Stimulated activated CD4-positive, alpha-beta T cell treated with anti-CD3 and anti-CD28 coated beads, TNF-alpha, amount 100 ng/mL, for 4 hours (primary cell): ENCODE measurements around the gene DRC7.
"Not testable (repeated sequence)": the region's sequence is repeated elsewhere in the genome, so short reads cannot be mapped to it uniquely, and the experiment has no call there.

Experiments used
- DNase-seq, 3 experiments: peaks; one replicate each; pipeline ENCODE4 v3.0.0-alpha.2; 2020; ENCODE audit warnings: low read depth in 3 of 3

DRC7 gene

GRCh38 chr16:57660715-57661463 lies 33.7 kb upstream of the DRC7 start:
- DNase-seq: no peak

GRCh38 chr16:57661510-57661909 lies 33.1 kb upstream of the DRC7 start:
- DNase-seq: no peak

- no peak for DNase-seq
These were observed 32.4 kb upstream of the DRC7 start for GRCh38 chr16:57661936-57662906.

- DNase-seq: no peak
These were observed 31.2 kb upstream of the DRC7 start for GRCh38 chr16:57663436-57663835.

DNA sequence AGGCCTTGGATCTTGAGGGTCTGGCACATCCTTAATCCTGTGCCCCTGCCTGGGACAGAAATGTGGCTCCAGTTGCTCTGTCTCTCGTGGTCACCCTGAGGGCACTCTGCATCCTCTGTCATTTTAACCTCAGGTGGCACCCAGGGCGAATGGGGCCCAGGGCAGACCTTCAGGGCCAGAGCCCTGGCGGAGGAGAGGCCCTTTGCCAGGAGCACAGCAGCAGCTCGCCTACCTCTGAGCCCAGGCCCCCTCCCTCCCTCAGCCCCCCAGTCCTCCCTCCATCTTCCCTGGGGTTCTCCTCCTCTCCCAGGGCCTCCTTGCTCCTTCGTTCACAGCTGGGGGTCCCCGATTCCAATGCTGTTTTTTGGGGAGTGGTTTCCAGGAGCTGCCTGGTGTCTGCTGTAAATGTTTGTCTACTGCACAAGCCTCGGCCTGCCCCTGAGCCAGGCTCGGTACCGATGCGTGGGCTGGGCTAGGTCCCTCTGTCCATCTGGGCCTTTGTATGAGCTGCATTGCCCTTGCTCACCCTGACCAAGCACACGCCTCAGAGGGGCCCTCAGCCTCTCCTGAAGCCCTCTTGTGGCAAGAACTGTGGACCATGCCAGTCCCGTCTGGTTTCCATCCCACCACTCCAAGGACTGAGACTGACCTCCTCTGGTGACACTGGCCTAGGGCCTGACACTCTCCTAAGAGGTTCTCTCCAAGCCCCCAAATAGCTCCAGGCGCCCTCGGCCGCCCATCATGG lies 30.5 kb upstream of the DRC7 start:
- no peak for DNase-seq

DNA sequence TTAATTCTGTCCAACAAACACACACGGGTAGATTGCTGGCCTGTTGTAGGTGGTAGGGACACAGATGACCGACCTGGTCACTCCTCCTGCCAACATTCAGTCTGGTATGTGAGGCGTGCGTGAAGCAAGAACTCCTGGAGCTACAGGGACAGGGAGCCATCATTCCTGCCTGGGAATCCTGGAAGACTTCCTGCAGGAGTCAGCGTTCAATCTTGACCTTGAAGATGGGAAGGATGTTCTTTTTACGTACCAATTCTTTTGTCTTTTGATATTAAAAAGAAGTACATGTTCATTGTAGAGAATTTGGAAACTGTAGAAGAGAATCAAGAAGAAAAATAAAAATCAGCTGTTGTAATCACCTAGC lies 30.0 kb upstream of the DRC7 start:
- no peak for DNase-seq

DNA sequence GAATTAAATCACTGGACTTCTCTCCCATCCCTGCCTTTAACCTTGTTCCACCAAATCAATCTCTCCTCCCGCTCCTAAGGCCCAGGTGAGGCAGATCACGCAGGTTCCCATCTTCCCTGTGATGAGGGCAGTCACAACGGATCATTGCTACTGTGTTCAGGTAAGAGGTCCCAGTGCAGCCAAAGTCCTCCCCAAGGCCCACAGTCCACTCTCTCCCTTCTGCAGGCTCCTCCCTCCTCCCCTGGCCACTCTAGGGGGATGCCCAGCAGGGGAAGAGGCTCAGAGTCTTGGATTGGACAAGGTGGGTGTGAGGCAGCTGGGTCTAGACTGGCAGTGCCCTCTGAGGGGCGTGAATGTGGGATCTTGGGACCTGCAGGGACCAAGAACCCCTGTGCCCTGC lies 29.1 kb upstream of the DRC7 start:
- no peak for DNase-seq

DNA sequence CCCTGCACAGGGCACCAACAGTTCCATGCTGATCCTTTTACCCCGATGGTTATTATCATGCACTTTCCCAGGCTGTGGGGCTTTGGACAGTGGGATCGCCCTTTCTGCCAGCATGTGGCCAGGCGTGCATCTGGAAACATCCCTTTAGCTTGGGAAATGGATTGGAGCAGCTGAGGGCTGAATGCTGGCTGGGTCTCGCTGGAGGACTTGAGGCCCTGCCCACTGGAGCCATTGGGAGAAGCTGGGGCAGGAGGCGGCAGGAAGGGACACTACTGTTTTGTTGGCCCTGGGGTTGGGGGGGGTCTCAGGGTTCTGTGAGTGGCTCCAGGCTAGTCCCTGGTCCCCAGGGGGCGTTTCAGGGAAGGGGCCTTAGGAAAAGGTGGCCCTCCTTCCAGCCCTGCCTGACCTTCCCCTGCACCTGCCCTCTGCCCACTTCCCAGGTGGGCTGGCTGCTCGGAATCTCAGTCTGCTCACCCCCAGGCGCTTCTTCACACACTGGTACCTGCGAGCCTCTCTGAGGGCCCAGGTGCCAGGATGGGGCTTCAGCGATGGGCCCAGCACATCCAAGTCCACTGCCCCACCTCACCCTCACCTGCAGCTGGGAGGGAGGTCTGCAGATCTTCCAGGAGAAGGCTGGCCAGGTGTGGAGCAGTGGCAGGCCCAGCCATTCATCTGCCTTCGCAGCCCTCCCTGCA lies 28.1 kb upstream of the DRC7 start:
- DNase-seq: no peak

GRCh38 chr16:57667048-57667525 lies 27.5 kb upstream of the DRC7 start:
- DNase-seq: no peak

DNA sequence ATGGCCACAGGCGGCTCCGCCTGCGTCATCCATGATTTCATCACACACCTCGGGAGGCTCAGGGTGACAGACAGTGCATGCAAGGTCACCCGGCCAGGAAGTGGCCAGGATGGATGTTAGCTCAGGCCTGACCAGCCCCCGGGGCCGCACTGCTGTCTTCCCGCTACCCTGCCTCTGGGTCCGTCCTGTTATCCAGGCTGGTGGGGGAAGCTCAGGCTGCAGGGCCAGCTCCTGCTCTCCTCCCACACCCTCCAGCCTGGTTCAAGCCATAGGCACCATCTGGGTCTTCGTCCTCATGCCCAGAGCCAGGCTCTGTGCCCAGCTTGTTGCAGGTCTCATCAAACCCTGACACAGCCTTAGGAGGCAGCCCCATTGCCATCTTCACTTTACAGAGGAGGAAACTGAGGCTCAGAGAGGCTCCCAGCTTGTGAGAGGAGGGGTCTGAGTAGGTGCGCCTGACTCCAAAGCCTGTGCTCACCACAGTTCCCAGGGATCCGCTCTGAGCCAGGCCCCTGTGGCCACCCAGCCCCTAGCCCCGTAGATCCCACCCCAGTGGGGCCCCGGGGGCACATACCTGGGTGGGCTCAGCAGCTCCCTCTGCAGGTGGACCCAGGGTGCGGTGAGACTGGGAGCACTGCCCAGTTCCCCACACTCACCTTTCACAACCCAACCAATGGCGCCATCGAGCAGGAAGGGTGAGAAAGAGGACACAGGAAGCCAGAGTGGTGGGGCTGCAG lies 26.9 kb upstream of the DRC7 start:
- no peak for DNase-seq

DNA sequence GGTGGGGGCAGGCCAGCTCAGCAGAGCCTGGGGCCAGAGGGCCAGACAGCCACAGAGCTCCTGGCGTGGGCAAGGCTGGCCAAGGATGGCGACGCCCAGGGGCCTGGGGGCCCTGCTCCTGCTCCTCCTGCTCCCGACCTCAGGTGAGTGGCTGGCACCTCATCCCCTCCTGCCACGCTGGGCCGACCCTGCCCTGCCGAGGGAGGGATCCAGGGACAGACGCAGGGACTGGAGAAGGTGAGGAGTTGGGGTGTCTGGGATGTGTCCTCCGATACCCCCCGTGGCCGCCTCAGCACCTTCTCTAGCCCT lies 26.4 kb upstream of the DRC7 start, which contains the start of gene ADGRG3:
Gene ADGRG3, plus strand, starts transcription at position 44 of the 309 bp plus-strand sequence. Its CDS starts 42 bp downstream, at position 86.
- no peak for DNase-seq

GRCh38 chr16:57668630-57669475 lies 25.8 kb upstream of the DRC7 start:
- no peak for DNase-seq

DNA sequence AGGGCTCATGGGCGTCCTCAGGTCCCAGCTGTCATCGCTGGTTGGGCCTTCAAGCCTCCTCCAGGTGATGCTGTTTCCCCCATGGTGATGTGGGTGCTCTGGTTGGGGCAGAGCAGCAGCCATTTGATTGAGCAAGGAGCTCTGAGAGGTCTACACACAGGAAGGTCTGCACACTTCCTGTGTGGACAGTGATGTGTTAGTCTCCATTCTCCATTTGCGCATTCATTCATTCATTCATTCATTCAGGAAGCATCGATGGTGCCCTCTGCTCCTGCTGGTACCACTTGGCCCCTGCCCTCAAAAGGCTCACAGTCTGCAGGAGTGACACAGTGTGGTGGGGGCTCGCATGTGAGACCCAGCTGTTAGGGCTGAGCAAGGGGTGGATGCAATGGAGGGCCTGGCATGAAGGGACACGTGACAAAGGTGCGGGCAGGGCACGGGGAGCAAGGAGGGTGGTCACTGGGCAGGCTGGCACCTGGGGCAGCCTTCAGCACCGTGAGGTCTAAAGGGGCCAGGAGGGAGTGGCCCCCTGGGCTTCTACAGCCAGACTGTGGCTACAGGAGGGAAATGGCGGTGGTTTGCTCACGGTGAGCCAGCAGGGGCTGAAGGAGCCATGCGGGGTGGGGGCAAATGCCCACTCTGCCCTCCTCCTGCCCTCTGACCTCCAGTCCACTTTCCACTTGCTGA lies 25.0 kb upstream of the DRC7 start:
- no peak for DNase-seq

DNA sequence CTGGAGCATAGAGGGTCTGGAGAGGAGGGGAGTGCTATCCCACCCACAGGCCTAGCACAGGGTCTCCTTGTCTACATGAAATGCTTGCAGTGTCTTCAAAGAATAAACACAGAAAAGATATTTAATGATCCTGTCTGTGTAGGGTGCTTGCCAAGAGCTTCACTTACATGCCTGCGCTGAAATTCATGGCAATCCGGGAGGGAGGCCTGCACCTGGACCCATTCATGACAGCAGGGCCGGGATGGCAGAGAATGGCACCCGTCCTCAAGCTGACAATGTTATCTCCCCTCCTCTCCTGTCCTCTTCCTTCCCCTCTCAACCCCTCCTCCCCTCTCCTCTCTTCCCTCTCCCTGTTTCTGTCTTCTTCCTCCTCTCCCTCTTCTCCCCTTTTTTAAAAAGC lies 24.4 kb upstream of the DRC7 start:
- DNase-seq: no peak

DNA sequence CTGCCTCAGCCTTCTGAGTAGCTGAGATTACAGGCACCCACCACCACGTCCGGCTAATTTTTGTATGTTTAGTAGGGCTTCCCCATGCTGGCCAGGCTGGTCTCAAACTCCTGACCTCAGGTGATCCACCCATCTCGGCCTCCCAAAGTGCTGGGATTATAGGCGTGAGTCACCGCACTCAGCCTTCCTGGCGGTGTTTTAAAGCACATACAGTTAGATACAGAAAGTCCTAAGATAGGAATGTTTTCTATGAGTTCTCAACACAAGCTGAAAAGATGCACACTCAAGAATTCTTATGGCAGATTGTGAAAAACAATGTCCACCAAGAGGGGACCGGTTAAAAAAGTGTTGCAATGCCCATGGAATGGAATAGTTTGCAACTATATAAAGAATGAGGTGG lies 23.2 kb upstream of the DRC7 start:
- DNase-seq: not testable (repeated sequence)

DNA sequence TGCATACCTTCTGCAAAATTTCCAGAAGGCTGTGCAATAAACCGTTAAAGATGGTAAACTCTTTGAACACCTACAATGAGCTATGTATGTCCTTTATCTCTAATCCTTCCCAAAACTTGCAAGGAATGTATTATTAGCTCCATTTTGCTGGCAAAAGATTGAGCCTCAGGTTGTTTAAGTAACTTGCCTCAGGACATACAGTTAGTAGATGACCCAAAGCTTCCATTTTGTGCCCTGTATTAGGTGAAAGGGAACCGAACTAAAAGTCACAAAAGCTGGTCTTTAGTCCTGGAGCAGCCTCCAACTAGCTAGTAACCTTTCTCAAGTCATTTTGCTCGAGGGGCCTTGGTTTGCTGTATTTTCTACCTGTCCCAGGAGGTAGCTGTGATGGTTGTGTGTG lies 22.2 kb upstream of the DRC7 start:
- DNase-seq: no peak

GRCh38 chr16:57672824-57673223 lies 21.8 kb upstream of the DRC7 start:
- DNase-seq: no peak

DNA sequence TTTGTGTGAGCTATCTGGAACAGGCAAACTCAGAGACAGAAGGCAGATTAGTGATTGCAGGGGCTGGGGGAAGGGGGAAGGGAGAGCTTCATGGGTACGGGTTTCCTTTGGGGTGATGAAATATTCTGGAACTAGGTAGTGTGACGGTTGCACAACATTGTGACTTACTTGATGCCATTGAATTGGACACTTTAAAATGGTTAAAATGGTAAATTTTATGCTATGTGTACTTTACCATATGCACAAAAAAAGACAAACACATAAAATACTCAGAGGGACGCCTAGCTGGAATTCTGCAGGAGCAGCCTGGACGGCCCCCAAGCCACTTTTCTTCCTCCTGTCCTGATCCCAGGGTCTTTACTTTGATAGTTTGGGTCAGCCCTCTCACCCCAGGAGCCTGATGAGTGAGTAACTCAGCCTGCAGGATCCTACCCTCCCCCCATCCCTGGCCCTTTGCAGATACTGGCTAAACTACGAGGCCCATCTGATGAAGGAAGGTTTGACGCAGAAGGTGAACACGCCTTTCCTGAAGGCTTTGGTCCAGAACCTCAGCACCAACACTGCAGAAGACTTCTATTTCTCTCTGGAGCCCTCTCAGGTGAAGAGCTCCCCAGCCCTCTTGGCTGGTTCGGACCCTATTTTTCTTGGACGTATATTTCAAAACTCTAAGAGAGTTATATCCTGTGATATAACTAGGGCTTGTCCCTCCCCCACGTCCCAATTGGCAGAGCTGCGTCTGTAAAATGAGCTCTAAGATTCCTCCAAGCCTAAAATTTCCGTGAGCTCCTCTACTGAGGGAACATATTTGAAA lies 18.7 kb upstream of the DRC7 start:
- no peak for DNase-seq
